SK-N-MC (cell line): ENCODE results near the gene PHPT1.

ENCODE experiments used
- EZH2 ChIP-seq: fragments of 200-600 bp; sonication (generic); IDR thresholded peaks from one replicate; pipeline ENCODE4 v1.6.1; 2017; ENCODE audit warnings: antibody characterized with exemption
- POLR2AphosphoS5 ChIP-seq: IDR thresholded peaks from 2 replicates; pipeline ENCODE4 v1.6.1; 2012; ENCODE audit warnings: mild to moderate bottlenecking, low read depth, low read length, borderline replicate concordance

DNA sequence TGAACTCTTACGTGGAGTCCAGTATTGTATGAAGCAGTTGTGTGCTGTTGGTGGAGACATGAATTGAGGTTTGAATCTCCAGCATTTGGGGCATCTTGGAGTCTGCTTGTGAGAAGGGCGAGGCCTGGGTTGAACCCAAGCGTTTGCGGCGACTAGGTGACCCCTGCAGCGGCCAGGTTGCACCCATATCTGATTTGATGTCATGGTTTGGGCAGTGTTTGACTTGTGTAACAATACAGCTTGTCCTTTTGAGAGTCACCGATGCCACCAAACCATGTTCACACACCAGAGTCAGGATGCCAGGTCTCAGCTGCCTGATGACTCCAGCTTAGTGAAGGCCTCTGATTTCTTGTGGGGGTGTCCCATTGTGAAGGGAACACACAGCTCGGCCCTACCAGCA lies 39.2 kb downstream of the PHPT1 start:
- TF ChIP-seq POLR2AphosphoS5 (no peak), EZH2 (no peak)
